Transverse colon (tissue), 4 donors: ENCODE data around the gene EPHB4. TPM values are rescaled to one million over a fixed set of nuclear protein-coding genes. Genes with fewer than 3 reads are reported as not detected.

Experiments used
- DNase-seq: peaks from one replicate; pipeline ENCODE4 v3.0.0-alpha.2; 2019
- H3K27ac ChIP-seq, 4 donors: fragments of 200-600 bp; sonication (generic); 2 replicates each; pipeline ENCODE4 v1.5.1; 2016 to 2018; ENCODE audit warnings: inconsistent platforms in 4 of 4
- H3K27me3 ChIP-seq: fragments of 200-600 bp; sonication (generic); 2 replicates; pipeline ENCODE4 v1.5.1; 2017; ENCODE audit warnings: inconsistent platforms
- H3K36me3 ChIP-seq, 4 donors: fragments of 200-600 bp; sonication (generic); 2 replicates each; pipeline ENCODE4 v1.5.1; 2017 to 2019; ENCODE audit warnings: inconsistent platforms in 4 of 4
- H3K4me1 ChIP-seq, 4 donors: fragments of 200-600 bp; sonication (generic); 2 replicates each; pipeline ENCODE4 v1.5.1; 2017 to 2020; ENCODE audit warnings: inconsistent platforms in 4 of 4
- H3K4me3 ChIP-seq, 4 donors: fragments of 200-600 bp; sonication (generic); 1 replicate in 1 of 4; 2 replicates in 3 of 4; pipeline versions ENCODE4 v1.5.1 to v1.6.1; 2017 to 2019; ENCODE audit warnings: inconsistent platforms in 4 of 4
- H3K9me3 ChIP-seq, 2 donors: fragments of 200-600 bp; sonication (generic); 2 replicates each; pipeline ENCODE4 v1.5.1; 2017 to 2019; ENCODE audit warnings: inconsistent platforms in 2 of 2
- EP300 ChIP-seq: sonication (generic); formaldehyde crosslinking; IDR thresholded peaks from one replicate; pipeline ENCODE4 v1.6.1; 2017; ENCODE audit warnings: antibody characterized with exemption, low read depth
- POLR2A ChIP-seq: fragments of 450-650 bp; IDR thresholded peaks from one replicate; pipeline ENCODE4 v1.6.1; 2016; ENCODE audit warnings: antibody characterized with exemption, mild to moderate bottlenecking, moderate library complexity
- POLR2AphosphoS5 ChIP-seq, 3 donors: sonication (generic); formaldehyde crosslinking; IDR thresholded peaks; one replicate each; pipeline ENCODE4 v1.6.1; 2016; ENCODE audit warnings: antibody characterized with exemption in 3 of 3
- WGBS, 2 donors: methylation state at CpG; one replicate each; pipeline ENCODE4 v1.1.5; 2018; ENCODE audit warnings: low coverage in 1 of 2; 5-methylcytosine and 5-hydroxymethylcytosine counted together
- in situ Hi-C, 4 donors: fragments of 200-750 bp; cut with MboI; loops; one replicate each; pipeline versions ENCODE4 v1.15.0 to v1.15.1; 2017; ENCODE audit warnings: low sequenced_read_pairs in 3 of 4, low pct_ligation_motif_present in 1 of 4, low pct_unique_long_range_greater_than_20kb in 1 of 4
- intact Hi-C: fragments of 100-400 bp; cut with DNase I; formaldehyde crosslinking; loops from one replicate; pipeline ENCODE4 v1.15.1; 2023; ENCODE audit warnings: low total_unique reads
- total RNA-seq, 4 donors: library from RNA; depleted of rRNA; stranded (reverse); fragments of >200 nt; gene quantifications; one replicate each; pipeline ENCODE4 v1.1.0, GENCODE V29; 2016
- TF ChIP-seq, protein P1 (sequence below), 5 experiments: fragments of 200-600 bp in 3 of 5; fragments of 450-650 bp in 2 of 5; sonication (generic) in 3 of 5; IDR thresholded peaks; 1 replicate in 2 of 5; 2 replicates in 3 of 5; pipeline ENCODE4 v1.5.1; 2016 to 2017; ENCODE audit warnings: antibody characterized with exemption in 5 of 5, inconsistent platforms in 3 of 5, mild to moderate bottlenecking in 2 of 5, moderate library complexity in 1 of 5

The EPHB4 gene
- total RNA-seq, 4 donors from 2014 or later, result 23.2 to 95.5 (median 43.5) TPM

DNA sequence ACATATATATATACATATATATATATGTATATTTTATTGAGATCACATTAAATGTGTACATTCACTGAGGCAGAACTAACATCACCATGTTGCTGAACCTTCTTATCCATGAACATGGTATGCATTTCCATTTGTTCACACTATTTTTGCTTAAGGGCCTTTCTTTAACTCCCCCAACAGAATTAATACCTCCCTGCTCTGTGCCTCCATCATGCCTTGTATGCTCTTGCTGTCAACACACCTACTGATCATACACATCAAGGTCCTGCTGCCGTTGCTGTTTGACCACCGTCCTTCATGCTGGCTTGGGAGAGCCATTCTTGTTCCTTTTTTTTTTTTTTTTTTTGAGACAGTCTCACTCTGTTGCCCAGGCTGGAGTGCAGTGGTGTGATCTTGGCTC is 43.5 kb downstream of the EPHB4 start:
- TF ChIP-seq POLR2A (no peak), EP300 (no peak), POLR2AphosphoS5 (IDR thresholded peaks at IDR 0.05) (no peak)
- TF ChIP-seq, protein P1, sequence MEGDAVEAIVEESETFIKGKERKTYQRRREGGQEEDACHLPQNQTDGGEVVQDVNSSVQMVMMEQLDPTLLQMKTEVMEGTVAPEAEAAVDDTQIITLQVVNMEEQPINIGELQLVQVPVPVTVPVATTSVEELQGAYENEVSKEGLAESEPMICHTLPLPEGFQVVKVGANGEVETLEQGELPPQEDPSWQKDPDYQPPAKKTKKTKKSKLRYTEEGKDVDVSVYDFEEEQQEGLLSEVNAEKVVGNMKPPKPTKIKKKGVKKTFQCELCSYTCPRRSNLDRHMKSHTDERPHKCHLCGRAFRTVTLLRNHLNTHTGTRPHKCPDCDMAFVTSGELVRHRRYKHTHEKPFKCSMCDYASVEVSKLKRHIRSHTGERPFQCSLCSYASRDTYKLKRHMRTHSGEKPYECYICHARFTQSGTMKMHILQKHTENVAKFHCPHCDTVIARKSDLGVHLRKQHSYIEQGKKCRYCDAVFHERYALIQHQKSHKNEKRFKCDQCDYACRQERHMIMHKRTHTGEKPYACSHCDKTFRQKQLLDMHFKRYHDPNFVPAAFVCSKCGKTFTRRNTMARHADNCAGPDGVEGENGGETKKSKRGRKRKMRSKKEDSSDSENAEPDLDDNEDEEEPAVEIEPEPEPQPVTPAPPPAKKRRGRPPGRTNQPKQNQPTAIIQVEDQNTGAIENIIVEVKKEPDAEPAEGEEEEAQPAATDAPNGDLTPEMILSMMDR (IDR thresholded peaks at IDR 0.05), result no peak
- H3K36me3 ChIP-seq, result no peaks in the 10 kb centered on the region
- WGBS, 2 donors, result 91 to 94% methylated on average over 2 of the region's 2 CpGs
- in situ Hi-C loops, result loop anchor here in 1 of 4 donors (25.0 kb wide), 1 partner anchor 278 kb away; no protein-coding TSS in a partner anchor
- H3K9me3 ChIP-seq, result peaks cover 0 to 3% of the 10 kb centered on the region in 2 donors
- no peak overlapping the region for H3K4me3 ChIP-seq
- peaks cover 38% of the 10 kb centered on the region for H3K27me3 ChIP-seq
- H3K4me1 ChIP-seq, result no peaks in the 10 kb centered on the region
- no peak for DNase-seq
- intact Hi-C loops, result no loop called here
- H3K27ac ChIP-seq, result no peak overlapping the region

DNA sequence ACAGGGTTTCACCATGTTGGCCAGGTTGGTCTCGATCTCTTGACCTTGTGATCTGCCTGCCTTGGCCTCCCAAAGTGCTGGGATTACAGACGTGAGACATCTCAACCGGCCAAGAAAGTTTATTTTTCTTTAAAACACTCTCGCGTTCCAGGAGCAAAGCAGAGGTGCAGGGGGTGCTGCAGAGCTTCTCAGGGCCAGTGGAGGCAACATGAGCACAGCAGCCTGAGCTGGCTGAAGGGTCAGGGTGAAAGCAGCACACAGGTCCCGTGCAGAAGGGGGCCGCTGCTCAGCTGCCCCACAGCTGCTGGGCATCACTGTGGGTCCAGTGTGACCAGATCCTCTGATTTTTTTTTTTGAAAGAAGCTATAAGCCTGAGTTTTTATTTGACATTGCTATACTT is 46.1 kb downstream of the EPHB4 start:
- H3K27ac ChIP-seq, result no peak overlapping the region
- TF ChIP-seq POLR2AphosphoS5 (IDR thresholded peaks at IDR 0.05) (no peak), POLR2A (no peak), EP300 (no peak)
- TF ChIP-seq, protein P1 (IDR thresholded peaks at IDR 0.05), result no peak
- 54 to 60% methylated on average over 7 of the region's 7 CpGs for WGBS, 2 donors

DNA sequence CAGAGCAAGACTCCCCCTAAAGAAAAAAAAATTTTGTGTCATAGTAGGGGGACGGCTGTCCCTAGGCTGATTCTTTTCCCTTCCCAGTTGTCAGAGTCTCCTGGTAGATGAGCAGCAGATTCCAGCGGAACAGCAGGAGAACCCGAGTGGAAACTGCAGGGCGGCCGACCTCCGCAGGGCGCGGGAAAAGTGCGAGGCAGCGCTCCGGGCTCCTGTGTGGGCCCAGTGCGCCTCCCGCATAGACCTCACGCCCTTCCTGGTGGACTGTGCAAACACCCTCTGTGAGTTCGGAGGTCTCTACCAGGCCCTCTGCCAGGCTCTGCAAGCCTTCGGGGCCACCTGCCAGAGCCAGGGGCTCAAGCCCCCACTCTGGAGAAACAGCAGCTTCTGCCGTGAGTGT is 48.0 kb downstream of the EPHB4 start:
- 0 to 62% methylated on average over 1 to 17 of the region's 17 CpGs for WGBS, 2 donors
- H3K9me3 ChIP-seq, result peaks cover 0 to 3% of the 10 kb centered on the region in 2 donors
- in situ Hi-C loops, result loop anchor here in 1 of 4 donors (25.0 kb wide), 1 partner anchor 283 kb away; no protein-coding TSS in a partner anchor

More for the DNA sequence above, 46.1 kb downstream of the EPHB4 start:
- in situ Hi-C loops, result loop anchor here in 1 of 4 donors (25.0 kb wide), 1 partner anchor 281 kb away; no protein-coding TSS in a partner anchor
- no peak for DNase-seq
- no peak overlapping the region for H3K4me3 ChIP-seq
- intact Hi-C loops, result no loop called here
- H3K4me1 ChIP-seq, result no peaks in the 10 kb centered on the region
- H3K9me3 ChIP-seq, result peaks cover 0 to 3% of the 10 kb centered on the region in 2 donors
- H3K36me3 ChIP-seq, result no peaks in the 10 kb centered on the region
- H3K27me3 ChIP-seq, result peaks cover 31% of the 10 kb centered on the region

DNA sequence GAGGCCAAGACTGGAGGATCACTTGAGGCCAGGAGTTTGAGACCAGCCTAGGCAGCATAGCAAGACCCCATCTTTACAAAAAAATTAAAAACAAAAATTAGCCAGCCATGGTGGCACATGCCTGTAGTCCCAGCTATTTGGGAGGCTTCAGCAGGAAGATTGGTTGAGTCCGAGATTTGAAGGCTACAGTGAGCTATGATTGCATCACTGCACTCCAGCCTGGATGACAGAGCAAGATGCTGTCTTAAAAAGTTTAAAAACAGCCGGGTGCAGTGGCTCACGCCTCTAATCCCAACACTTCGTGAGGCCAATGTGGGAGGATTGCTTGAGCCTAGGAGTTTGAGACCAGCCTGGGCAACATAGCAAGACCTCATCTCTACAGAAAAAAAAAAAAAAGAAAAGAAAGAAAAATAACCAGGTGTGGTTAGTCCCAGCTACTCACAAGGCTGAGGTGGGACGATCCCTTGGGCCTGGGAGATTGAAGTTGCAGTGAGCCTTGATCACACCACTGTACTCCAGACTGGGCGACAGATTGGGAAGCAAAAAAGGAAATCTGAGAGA is 49.2 kb downstream of the EPHB4 start:
- Histone ChIP-seq H3K4me1 (no peaks in the 10 kb centered on the region), H3K27me3 (peaks cover 30% of the 10 kb centered on the region), H3K27ac (no peak overlapping the region), H3K9me3 (no peaks in the 10 kb centered on the region), H3K4me3 (no peak overlapping the region), H3K36me3 (no peaks in the 10 kb centered on the region)
- TF ChIP-seq, protein P1 (IDR thresholded peaks at IDR 0.05), result no peak
- 73 to 83% methylated on average over 2 to 6 of the region's 6 CpGs for WGBS, 2 donors
- in situ Hi-C loops (loop anchor here in 1 of 4 donors (25.0 kb wide), 1 partner anchor 284 kb away; no protein-coding TSS in a partner anchor), intact Hi-C loops (no loop called here)
- no peak for DNase-seq

More for the DNA sequence above, 48.0 kb downstream of the EPHB4 start:
- DNase-seq, result no peak
- Histone ChIP-seq H3K4me1 (no peaks in the 10 kb centered on the region), H3K27ac (no peak overlapping the region), H3K27me3 (peaks cover 30% of the 10 kb centered on the region), H3K4me3 (no peak overlapping the region), H3K36me3 (no peaks in the 10 kb centered on the region)
- intact Hi-C loops, result no loop called here
- TF ChIP-seq EP300, result no peak
- TF ChIP-seq POLR2AphosphoS5 (IDR thresholded peaks at IDR 0.05), result no peak
- no peak for TF ChIP-seq POLR2A
- TF ChIP-seq, protein P1 (IDR thresholded peaks at IDR 0.05), result no peak
